Vagina (tissue), 2 donors: ENCODE measurements around the gene ORM1. TPM values are rescaled to one million over a fixed set of nuclear protein-coding genes. Genes with fewer than 3 reads are reported as not detected.

Experiments used
- DNase-seq, 2 donors: peaks; one replicate each; pipeline ENCODE4 v3.0.0-alpha.2; 2017; ENCODE audit errors: extremely low spot score in 2 of 2
- H3K27ac ChIP-seq: fragments of 200-600 bp; sonication (generic); one replicate; pipeline ENCODE4 v1.5.1; 2019
- H3K27me3 ChIP-seq: fragments of 200-600 bp; sonication (generic); one replicate; pipeline ENCODE4 v1.5.1; 2019
- H3K36me3 ChIP-seq, 2 donors: fragments of 200-600 bp; sonication (generic); one replicate each; pipeline ENCODE4 v1.5.1; 2017 to 2019
- H3K4me1 ChIP-seq: fragments of 200-600 bp; sonication (generic); one replicate; pipeline ENCODE4 v1.5.1; 2019
- H3K4me3 ChIP-seq, 2 donors: fragments of 200-600 bp; sonication (generic); 1 replicate in 1 of 2; 2 replicates in 1 of 2; pipeline ENCODE4 v1.5.1; 2016 to 2019
- H3K9me3 ChIP-seq: fragments of 200-600 bp; sonication (generic); one replicate; pipeline ENCODE4 v1.5.1; 2019
- CTCF ChIP-seq, 3 experiments: fragments of 450-650 bp in 2 of 3; fragments of 200-600 bp in 1 of 3; sonication (generic) in 1 of 3; IDR thresholded peaks; one replicate each; pipeline ENCODE4 v1.5.1; 2017 to 2019; ENCODE audit warnings: antibody characterized with exemption in 3 of 3, mild to moderate bottlenecking in 2 of 3, moderate library complexity in 2 of 3
- POLR2A ChIP-seq, 2 donors: fragments of 450-650 bp; IDR thresholded peaks; one replicate each; pipeline ENCODE4 v1.6.1; 2017; ENCODE audit warnings: antibody characterized with exemption in 2 of 2, mild to moderate bottlenecking in 2 of 2, moderate library complexity in 2 of 2
- POLR2AphosphoS5 ChIP-seq, 2 donors: sonication (generic); formaldehyde crosslinking; IDR thresholded peaks; one replicate each; pipeline ENCODE4 v1.9.0; 2017; ENCODE audit warnings: antibody characterized with exemption in 2 of 2, mild to moderate bottlenecking in 2 of 2, low read depth in 1 of 2; ENCODE audit not compliant: insufficient read depth in 1 of 2
- intact Hi-C: fragments of 100-400 bp; cut with DNase I; formaldehyde crosslinking; loops from one replicate; pipeline ENCODE4 v1.15.1; 2023
- total RNA-seq: library from RNA; depleted of rRNA; stranded (reverse); fragments of >200 nt; gene quantifications from one replicate; pipeline ENCODE4 v1.2.3, GENCODE V29; 2016

ORM1 gene
- total RNA-seq, 1 donor from 2014 or later: not detected

- Histone ChIP-seq H3K27ac (peak overlapping the region; percentile 80), H3K27me3 (no peaks in the 10 kb centered on the region), H3K4me3 (no peak overlapping the region), H3K9me3 (no peaks in the 10 kb centered on the region), H3K4me1 (peaks cover 56% of the 10 kb centered on the region), H3K36me3 (peaks cover 0 to 24% of the 10 kb centered on the region in 2 donors)
- intact Hi-C loops: no loop called here
- DNase-seq: no peak
- TF ChIP-seq POLR2A (IDR thresholded peaks at IDR 0.05) (no peak), POLR2AphosphoS5 (IDR thresholded peaks at IDR 0.05; ENCODE audit: insufficient read depth in 1 of 2, low read depth in 1 of 2) (no peak), CTCF (IDR thresholded peaks at IDR 0.05) (no peak)
Observed at GRCh38 chr9:114370251-114370967, 47.5 kb downstream of the ORM1 start.

- Histone ChIP-seq H3K9me3 (no peaks in the 10 kb centered on the region), H3K4me3 (no peak overlapping the region), H3K36me3 (peaks cover 0 to 24% of the 10 kb centered on the region in 2 donors), H3K27ac (peak overlapping the region; percentile 80), H3K27me3 (no peaks in the 10 kb centered on the region), H3K4me1 (peaks cover 50% of the 10 kb centered on the region)
- TF ChIP-seq POLR2AphosphoS5 (IDR thresholded peaks at IDR 0.05; ENCODE audit: insufficient read depth in 1 of 2, low read depth in 1 of 2) (no peak), CTCF (IDR thresholded peaks at IDR 0.05) (no peak), POLR2A (IDR thresholded peaks at IDR 0.05) (no peak)
- intact Hi-C loops: no loop called here
- DNase-seq: no peak
Observed at GRCh38 chr9:114370968-114371320, 48.0 kb downstream of the ORM1 start.

GRCh38 chr9:114371343-114371944 is 48.5 kb downstream of the ORM1 start:
- no peak for DNase-seq
- peaks cover 45% of the 10 kb centered on the region for H3K4me1 ChIP-seq
- peak overlapping the region; percentile 80 for H3K27ac ChIP-seq
- H3K36me3 ChIP-seq: peaks cover 0 to 26% of the 10 kb centered on the region in 2 donors
- intact Hi-C loops: no loop called here
- no peak overlapping the region for H3K4me3 ChIP-seq
- no peaks in the 10 kb centered on the region for H3K27me3 ChIP-seq
- no peaks in the 10 kb centered on the region for H3K9me3 ChIP-seq
- TF ChIP-seq CTCF (IDR thresholded peaks at IDR 0.05) (no peak), POLR2A (IDR thresholded peaks at IDR 0.05) (no peak), POLR2AphosphoS5 (IDR thresholded peaks at IDR 0.05; ENCODE audit: insufficient read depth in 1 of 2, low read depth in 1 of 2) (no peak)

GRCh38 chr9:114371973-114372917 is 49.3 kb downstream of the ORM1 start:
- H3K27me3 ChIP-seq: no peaks in the 10 kb centered on the region
- H3K9me3 ChIP-seq: no peaks in the 10 kb centered on the region
- intact Hi-C loops: no loop called here
- peaks cover 0 to 32% of the 10 kb centered on the region in 2 donors for H3K36me3 ChIP-seq
- H3K4me3 ChIP-seq: no peak overlapping the region
- DNase-seq: no peak
- TF ChIP-seq CTCF (IDR thresholded peaks at IDR 0.05): no peak
- TF ChIP-seq POLR2A (IDR thresholded peaks at IDR 0.05): peak in 1 of 2 donors; percentile 19
- TF ChIP-seq POLR2AphosphoS5 (IDR thresholded peaks at IDR 0.05; ENCODE audit: insufficient read depth in 1 of 2, low read depth in 1 of 2): peak in 1 of 2 donors; percentile 56
- H3K4me1 ChIP-seq: peaks cover 38% of the 10 kb centered on the region
- H3K27ac ChIP-seq: peak overlapping the region; percentile 80
